ENCODE measurements around the gene WASHC3. TPM values are rescaled to one million over a fixed set of nuclear protein-coding genes. Genes with fewer than 3 reads are reported as not detected.

The WASHC3 gene
- total RNA-seq, 2 donors from 2014 or later: 39.9 to 40.6 TPM

- H3K27ac Mint-ChIP-seq: peak overlapping the region; percentile 100
- ATAC-seq (replicated peaks): no peak
- H3K36me3 Mint-ChIP-seq (ENCODE audit: low read depth): peaks cover 43% of the 10 kb centered on the region
- H3K4me3 Mint-ChIP-seq: peak overlapping the region; percentile 100
- no peaks in the 10 kb centered on the region for H3K9me3 Mint-ChIP-seq
- peaks cover 15% of the 10 kb centered on the region for H3K4me1 Mint-ChIP-seq
- peaks cover 2% of the 10 kb centered on the region for H3K27me3 Mint-ChIP-seq
Observed at GRCh38 chr12:102062419-102062806, 622 bp upstream of the WASHC3 start.

DNA sequence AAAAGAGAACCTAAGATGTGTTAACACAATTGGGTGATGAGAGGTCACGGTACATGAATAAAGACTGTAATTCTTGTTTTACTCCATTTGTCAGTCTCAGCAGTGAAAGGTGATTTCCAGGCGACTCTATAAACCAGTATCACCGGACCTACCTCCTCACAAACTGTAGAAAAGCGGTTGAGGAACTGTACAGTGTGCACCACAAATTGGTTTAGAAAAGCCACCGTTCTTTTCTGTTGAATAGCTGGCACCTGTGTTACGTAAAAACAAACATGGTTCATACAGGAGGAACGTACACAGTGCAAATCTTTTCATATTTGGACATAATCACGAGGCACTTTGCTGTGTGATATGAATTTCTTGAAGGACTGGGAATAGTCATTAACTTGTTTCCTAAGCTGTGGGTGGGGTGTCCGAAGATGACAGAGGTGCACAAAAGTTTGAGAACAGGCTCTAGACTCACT, 663 bp downstream of the WASHC3 start:
- H3K4me1 Mint-ChIP-seq: peaks cover 15% of the 10 kb centered on the region
- peak; percentile 54 for ATAC-seq (replicated peaks)
- H3K36me3 Mint-ChIP-seq (ENCODE audit: low read depth): peaks cover 56% of the 10 kb centered on the region
- H3K4me3 Mint-ChIP-seq: peak overlapping the region; percentile 100
- H3K27me3 Mint-ChIP-seq: peaks cover 2% of the 10 kb centered on the region
- H3K9me3 Mint-ChIP-seq: no peaks in the 10 kb centered on the region
- peak overlapping the region; percentile 100 for H3K27ac Mint-ChIP-seq

GRCh38 chr12:102059343-102059742, 2.4 kb downstream of the WASHC3 start:
- Mint-ChIP-seq H3K9me3 (no peaks in the 10 kb centered on the region), H3K36me3 (ENCODE audit: low read depth) (peaks cover 73% of the 10 kb centered on the region), H3K27me3 (no peaks in the 10 kb centered on the region), H3K4me1 (peaks cover 15% of the 10 kb centered on the region), H3K4me3 (peak overlapping the region; percentile 100), H3K27ac (peak overlapping the region; percentile 54)
- ATAC-seq (replicated peaks): peak; percentile 58

DNA sequence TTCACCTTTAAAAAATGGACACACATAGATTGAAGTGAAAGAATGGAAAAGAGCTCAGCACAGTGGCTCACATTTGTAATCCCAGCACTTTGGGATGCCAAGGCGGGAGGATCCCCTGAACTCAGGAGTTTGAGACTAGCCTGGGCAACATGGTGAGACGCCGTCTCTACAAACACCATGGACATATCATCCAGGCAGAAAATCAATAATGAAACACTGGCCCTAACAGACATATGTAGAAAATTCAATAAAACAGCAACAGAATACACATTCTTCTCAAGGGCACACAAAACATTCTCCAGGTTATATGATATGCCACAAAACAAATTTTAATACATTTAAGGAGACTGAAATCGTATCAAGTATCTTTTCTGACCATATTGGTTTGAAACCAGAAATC, 7.4 kb downstream of the WASHC3 start:
- Mint-ChIP-seq H3K27me3 (no peaks in the 10 kb centered on the region), H3K4me3 (no peak overlapping the region), H3K27ac (no peak overlapping the region), H3K36me3 (ENCODE audit: low read depth) (peaks cover 85% of the 10 kb centered on the region), H3K4me1 (peaks cover 22% of the 10 kb centered on the region), H3K9me3 (no peaks in the 10 kb centered on the region)
- ATAC-seq (replicated peaks): no peak

DNA sequence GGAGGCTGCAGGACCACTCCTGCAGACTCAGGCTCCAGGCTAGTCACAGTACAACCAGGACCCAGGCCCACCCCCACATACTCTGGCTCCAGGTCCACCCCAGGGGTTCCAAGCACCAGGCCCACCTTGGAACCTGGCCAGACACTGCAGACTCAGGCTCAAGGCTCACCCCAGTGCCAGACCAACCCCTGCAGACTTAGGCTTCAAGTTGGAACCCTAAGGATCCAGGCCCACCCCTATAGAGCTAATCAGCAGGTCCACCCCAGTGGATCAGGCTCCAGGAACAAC, 8.8 kb downstream of the WASHC3 start:
- Mint-ChIP-seq H3K4me1 (peaks cover 16% of the 10 kb centered on the region), H3K9me3 (no peaks in the 10 kb centered on the region), H3K4me3 (no peak overlapping the region), H3K27ac (no peak overlapping the region), H3K36me3 (ENCODE audit: low read depth) (peaks cover 84% of the 10 kb centered on the region), H3K27me3 (no peaks in the 10 kb centered on the region)
- ATAC-seq (replicated peaks): no peak

DNA sequence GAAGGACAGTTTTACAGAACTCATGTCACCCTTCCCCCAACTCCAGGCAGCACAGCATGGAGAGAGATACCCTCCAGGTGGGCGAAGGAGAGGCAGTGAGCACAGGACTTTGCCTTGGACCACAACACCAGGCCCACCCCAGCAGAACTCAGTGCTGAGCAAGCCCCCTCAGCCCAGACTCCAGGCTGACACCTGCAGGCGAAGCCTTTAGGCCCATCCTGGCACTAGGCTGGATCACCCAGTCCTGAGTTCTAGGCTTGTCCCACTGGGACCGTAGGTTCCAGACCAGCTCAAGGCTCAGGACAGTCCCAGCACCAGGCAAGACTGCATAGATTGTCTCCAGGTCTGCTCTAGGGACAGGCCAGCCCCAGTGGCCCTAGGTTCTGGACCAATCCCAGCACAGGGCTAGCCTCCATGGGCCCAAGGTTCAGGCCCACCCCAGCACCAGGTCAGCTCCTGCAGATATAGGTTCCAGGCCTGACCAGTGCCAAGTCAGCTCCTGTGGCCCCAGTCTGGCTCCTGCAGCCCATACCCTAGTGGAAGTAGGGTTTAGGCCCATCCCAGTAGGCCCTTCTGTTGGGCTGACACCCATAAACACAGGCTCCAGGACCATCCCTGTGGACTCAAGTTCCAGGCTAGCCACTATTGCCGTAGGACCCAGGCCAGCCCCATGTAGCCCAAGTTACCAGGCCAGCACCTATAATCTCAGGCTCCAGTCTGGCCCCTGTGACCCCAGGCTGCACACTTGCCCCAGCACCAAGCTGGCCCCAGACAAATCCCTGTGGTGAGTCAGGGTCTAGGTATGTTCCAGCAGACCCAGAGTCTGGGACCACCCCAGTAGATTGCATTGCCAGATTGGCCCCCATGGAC, 9.4 kb downstream of the WASHC3 start:
- Mint-ChIP-seq H3K36me3 (ENCODE audit: low read depth) (peaks cover 82% of the 10 kb centered on the region), H3K4me3 (no peak overlapping the region), H3K4me1 (peaks cover 12% of the 10 kb centered on the region), H3K9me3 (no peaks in the 10 kb centered on the region), H3K27ac (no peak overlapping the region), H3K27me3 (no peaks in the 10 kb centered on the region)
- ATAC-seq (replicated peaks): no peak

- H3K4me3 Mint-ChIP-seq: no peak overlapping the region
- no peaks in the 10 kb centered on the region for H3K27me3 Mint-ChIP-seq
- no peaks in the 10 kb centered on the region for H3K9me3 Mint-ChIP-seq
- H3K27ac Mint-ChIP-seq: no peak overlapping the region
- peak; percentile 64 for ATAC-seq (replicated peaks)
- H3K36me3 Mint-ChIP-seq (ENCODE audit: low read depth): peaks cover 82% of the 10 kb centered on the region
- H3K4me1 Mint-ChIP-seq: peaks cover 12% of the 10 kb centered on the region
Observed at GRCh38 chr12:102051431-102051965, 10.3 kb downstream of the WASHC3 start.

- no peaks in the 10 kb centered on the region for H3K27me3 Mint-ChIP-seq
- no peak overlapping the region for H3K27ac Mint-ChIP-seq
- H3K4me1 Mint-ChIP-seq: peaks cover 12% of the 10 kb centered on the region
- H3K36me3 Mint-ChIP-seq (ENCODE audit: low read depth): peaks cover 82% of the 10 kb centered on the region
- H3K9me3 Mint-ChIP-seq: no peaks in the 10 kb centered on the region
- no peak overlapping the region for H3K4me3 Mint-ChIP-seq
- no peak for ATAC-seq (replicated peaks)
Observed at GRCh38 chr12:102050660-102051430, 10.9 kb downstream of the WASHC3 start.

DNA sequence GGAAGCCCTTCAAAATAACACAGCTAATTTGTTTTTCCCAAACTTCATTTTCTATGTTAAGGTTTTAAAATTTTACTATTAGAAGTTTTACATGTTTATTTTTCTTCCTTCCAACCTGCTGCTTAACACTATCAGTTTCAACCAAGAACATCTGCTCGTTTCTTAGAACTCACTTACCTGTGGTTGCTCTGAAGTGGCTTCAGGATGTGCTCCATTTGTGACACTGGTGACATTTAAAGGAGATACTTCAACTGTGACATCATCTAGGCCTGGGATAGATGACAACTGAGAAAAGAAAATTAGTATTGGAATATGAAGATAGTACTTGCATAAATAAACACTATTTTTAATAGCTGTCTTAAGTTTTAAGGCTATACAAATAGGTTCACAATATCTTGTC, 17.9 kb downstream of the WASHC3 start:
- Mint-ChIP-seq H3K4me3 (no peak overlapping the region), H3K27ac (no peak overlapping the region), H3K9me3 (no peaks in the 10 kb centered on the region), H3K36me3 (ENCODE audit: low read depth) (peaks cover 65% of the 10 kb centered on the region), H3K27me3 (no peaks in the 10 kb centered on the region), H3K4me1 (peaks cover 5% of the 10 kb centered on the region)
- peak; percentile 90 for ATAC-seq (replicated peaks)

- H3K36me3 Mint-ChIP-seq (ENCODE audit: low read depth): peaks cover 89% of the 10 kb centered on the region
- ATAC-seq (replicated peaks): no peak
- H3K27ac Mint-ChIP-seq: no peak overlapping the region
- H3K9me3 Mint-ChIP-seq: no peaks in the 10 kb centered on the region
- no peaks in the 10 kb centered on the region for H3K27me3 Mint-ChIP-seq
- H3K4me3 Mint-ChIP-seq: no peak overlapping the region
- no peaks in the 10 kb centered on the region for H3K4me1 Mint-ChIP-seq
Observed at GRCh38 chr12:102033991-102034745, 27.6 kb downstream of the WASHC3 start.

DNA sequence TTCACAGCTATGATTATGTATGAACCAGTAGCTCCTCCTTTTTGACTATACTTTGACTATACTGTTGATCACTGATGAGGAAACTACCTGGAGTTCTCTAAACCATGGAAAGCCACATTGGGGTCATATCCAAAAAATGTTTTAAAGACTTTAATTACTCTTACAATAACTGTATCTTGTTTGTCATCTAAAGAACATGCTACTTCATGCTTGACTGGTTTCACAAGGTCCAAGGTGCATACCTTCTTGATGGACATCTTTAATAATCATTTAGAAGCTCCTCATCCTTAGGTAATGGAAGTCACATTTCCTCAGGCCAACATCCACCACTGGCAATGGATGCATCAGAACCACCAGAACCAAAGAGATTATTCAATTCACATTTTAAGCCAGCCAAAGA, 29.9 kb downstream of the WASHC3 start:
- Mint-ChIP-seq H3K4me3 (no peak overlapping the region), H3K36me3 (ENCODE audit: low read depth) (peaks cover 82% of the 10 kb centered on the region), H3K27me3 (no peaks in the 10 kb centered on the region), H3K27ac (no peak overlapping the region), H3K4me1 (no peaks in the 10 kb centered on the region), H3K9me3 (no peaks in the 10 kb centered on the region)
- no peak for ATAC-seq (replicated peaks)

DNA sequence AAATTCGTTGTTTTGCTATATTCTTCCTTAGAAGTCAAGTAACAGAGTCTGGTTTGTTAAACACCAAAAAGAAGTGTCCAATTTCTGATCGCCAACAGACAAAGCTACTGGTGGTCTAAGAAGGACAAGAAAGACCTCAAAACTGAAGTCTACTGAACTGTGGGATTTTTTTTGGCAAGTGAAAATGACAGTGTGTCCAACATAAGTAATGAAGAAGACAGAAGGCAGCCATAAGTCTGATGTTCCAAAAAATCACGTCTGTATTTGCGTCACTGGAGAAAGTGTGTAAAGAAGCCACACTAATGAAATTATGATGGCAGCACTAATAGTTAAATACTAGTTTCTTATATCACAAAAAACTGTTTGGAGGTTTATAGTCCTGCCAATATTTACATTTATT, 32.6 kb downstream of the WASHC3 start:
- ATAC-seq (replicated peaks): no peak
- no peaks in the 10 kb centered on the region for H3K27me3 Mint-ChIP-seq
- H3K27ac Mint-ChIP-seq: no peak overlapping the region
- no peaks in the 10 kb centered on the region for H3K4me1 Mint-ChIP-seq
- H3K9me3 Mint-ChIP-seq: no peaks in the 10 kb centered on the region
- H3K36me3 Mint-ChIP-seq (ENCODE audit: low read depth): peaks cover 80% of the 10 kb centered on the region
- no peak overlapping the region for H3K4me3 Mint-ChIP-seq

DNA sequence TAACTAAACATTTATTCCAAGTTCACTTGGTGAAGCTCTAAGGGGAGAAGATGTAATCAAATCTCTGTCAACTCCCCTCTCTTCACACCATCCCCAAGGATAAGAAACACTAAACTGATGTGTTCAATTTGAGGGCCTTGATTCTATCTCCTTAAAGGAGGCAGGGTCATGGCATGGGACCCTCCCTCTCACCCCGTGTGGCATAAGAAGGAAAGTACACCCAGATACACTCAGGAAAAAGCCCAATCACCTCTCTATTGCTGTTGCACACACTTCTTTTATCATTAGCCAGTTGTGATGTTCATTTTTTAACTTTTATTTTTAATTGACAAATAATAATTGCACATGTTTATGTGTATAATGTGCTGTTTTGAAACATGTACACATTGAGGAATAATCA, 35.1 kb downstream of the WASHC3 start:
- Mint-ChIP-seq H3K4me3 (no peak overlapping the region), H3K27me3 (no peaks in the 10 kb centered on the region), H3K36me3 (ENCODE audit: low read depth) (peaks cover 69% of the 10 kb centered on the region), H3K27ac (no peak overlapping the region), H3K9me3 (no peaks in the 10 kb centered on the region), H3K4me1 (no peaks in the 10 kb centered on the region)
- ATAC-seq (replicated peaks): no peak

DNA sequence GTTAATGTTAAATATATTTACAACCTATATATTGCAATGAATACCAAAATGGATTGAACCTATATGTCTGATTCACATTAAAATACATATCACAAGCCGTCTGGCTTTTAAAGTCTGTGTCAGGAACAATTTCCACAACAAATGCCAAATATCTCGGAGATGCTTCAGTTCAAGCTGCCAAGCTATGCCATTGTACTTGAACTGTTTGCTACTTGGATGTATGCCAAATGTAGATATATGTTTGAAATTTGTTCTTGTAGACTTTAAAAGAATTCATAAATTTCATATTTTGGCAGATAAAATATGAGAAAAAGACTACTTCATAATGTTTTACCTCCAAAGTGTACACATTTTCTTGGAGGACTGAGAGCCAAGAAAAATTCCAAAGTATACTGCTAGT, 37.0 kb downstream of the WASHC3 start:
- H3K27ac Mint-ChIP-seq: no peak overlapping the region
- no peaks in the 10 kb centered on the region for H3K27me3 Mint-ChIP-seq
- H3K4me1 Mint-ChIP-seq: no peaks in the 10 kb centered on the region
- H3K36me3 Mint-ChIP-seq (ENCODE audit: low read depth): peaks cover 75% of the 10 kb centered on the region
- no peak for ATAC-seq (replicated peaks)
- H3K4me3 Mint-ChIP-seq: no peak overlapping the region
- H3K9me3 Mint-ChIP-seq: no peaks in the 10 kb centered on the region
